VCaP (cell line): ENCODE measurements around the gene GRAP2.
A peak's percentile ranks its signal among the peaks of the same experiment; 100 is the strongest.

Source experiments
- H3K27ac ChIP-seq: fragments of 450-650 bp; 2 replicates; pipeline ENCODE4 v1.5.1; 2017
- TF ChIP-seq, protein P1 (sequence below): fragments of 450-650 bp; conservative IDR thresholded peaks from 2 replicates; pipeline ENCODE4 v1.5.1; 2017; ENCODE audit warnings: mild to moderate bottlenecking, moderate library complexity

The GRAP2 gene

DNA sequence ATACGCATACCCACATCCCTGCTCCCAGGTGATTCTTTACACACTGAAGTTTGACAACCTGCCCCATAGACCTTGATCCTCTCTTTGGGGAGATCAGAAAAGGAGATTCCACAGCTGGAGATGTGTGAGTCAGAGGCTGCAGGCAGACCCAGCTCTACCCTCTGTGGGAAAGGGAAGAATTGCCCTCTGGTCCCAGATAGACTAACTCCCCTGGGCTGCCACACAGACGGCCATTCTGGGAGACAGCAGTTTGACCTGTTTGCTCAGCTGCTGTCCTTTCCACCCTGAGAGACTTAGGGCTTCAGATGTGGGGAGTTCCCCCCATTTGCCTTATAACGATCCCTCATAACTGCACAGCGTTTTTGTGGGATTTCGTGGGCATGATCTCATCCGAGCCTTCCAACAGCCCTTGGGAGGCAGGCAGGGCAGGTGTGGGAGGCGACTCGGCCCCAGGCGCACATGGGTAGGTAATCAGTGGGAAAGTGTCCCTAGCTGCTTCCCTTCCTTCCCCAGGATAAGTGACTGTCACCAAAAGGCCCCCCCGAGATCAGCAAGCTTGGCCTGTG, 107.9 kb downstream of the GRAP2 start:
- H3K27ac ChIP-seq, result no peak overlapping the region
- TF ChIP-seq, protein P1, sequence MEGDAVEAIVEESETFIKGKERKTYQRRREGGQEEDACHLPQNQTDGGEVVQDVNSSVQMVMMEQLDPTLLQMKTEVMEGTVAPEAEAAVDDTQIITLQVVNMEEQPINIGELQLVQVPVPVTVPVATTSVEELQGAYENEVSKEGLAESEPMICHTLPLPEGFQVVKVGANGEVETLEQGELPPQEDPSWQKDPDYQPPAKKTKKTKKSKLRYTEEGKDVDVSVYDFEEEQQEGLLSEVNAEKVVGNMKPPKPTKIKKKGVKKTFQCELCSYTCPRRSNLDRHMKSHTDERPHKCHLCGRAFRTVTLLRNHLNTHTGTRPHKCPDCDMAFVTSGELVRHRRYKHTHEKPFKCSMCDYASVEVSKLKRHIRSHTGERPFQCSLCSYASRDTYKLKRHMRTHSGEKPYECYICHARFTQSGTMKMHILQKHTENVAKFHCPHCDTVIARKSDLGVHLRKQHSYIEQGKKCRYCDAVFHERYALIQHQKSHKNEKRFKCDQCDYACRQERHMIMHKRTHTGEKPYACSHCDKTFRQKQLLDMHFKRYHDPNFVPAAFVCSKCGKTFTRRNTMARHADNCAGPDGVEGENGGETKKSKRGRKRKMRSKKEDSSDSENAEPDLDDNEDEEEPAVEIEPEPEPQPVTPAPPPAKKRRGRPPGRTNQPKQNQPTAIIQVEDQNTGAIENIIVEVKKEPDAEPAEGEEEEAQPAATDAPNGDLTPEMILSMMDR, result no peak

DNA sequence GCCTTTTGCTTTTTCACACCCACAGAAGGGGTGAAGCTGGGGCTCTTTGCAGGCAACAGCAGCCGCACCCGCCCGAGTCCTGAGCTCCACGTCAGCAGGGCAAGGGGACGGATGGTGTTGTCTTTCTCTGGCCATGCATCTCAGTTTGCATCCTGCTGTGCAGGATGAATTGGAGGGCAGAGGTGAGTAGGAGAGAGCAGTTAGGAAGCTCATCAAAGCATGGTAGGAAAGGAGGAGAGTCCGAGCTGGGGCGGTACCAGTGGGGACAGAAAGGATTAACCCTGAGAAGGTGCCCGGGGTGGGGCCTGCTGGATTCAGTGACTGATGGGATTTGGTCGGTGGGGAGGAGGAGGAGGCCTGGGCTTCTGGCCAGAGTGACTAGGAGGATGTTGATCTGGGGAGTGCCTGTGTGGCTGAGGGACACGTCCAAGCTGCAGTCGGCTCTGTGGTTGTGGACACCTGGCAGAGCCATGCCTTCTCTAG, 108.4 kb downstream of the GRAP2 start:
- TF ChIP-seq, protein P1, result no peak
- no peak overlapping the region for H3K27ac ChIP-seq

DNA sequence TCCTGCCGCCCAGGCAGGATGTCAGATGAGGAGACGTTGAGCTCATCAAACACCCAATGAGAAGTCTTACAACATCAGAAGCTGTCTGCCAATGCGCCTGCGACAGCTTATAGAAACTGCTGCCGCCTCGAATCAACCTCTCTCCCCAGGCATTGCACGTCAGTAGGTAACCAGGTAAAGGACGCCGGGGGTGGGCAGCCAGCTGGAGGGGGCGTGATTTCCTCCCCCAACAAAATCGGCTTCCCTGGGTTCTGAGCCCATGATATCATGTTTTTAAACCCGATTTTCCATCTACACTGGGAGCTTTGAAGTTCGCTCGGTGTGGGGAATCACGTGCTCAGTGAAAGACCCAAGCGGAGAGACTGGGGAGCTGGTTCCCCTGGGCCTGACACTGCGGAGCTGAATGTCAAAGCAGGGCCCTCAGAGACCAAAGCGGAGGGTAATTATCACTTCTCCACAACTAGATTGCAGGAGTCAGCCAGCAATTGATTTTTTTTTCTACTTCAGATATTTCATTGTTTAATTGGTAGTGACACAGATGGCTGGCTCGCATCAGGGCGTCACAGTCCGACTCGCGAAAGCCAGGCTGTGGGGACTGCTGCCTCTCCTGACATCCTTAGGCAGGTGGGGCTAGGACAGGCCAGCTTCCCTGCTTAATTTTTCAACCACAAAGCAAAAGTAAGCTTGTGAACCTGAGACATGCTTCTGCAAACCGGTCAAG, 109.2 kb downstream of the GRAP2 start:
- H3K27ac ChIP-seq, result no peak overlapping the region
- TF ChIP-seq, protein P1, result no peak

DNA sequence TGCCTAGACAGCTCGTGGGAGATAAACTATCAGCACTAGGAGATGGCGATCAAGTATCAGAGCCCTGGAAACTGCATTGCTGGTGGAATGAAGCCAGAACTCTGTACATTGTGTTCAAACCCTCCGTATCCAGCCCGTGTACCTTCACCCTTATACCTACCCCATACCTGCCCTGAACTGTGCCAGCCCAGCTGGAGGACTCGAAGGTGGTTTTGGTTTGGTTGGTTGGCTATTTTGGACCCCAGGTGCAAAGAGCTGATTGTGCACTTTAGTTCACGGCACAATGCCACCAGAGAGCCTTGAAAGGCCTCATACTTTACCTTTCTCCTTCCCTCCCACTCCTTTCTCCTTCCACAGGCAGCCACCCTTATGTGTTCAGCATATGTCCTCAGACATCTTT, 109.9 kb downstream of the GRAP2 start:
- H3K27ac ChIP-seq, result no peak overlapping the region
- TF ChIP-seq, protein P1, result no peak

DNA sequence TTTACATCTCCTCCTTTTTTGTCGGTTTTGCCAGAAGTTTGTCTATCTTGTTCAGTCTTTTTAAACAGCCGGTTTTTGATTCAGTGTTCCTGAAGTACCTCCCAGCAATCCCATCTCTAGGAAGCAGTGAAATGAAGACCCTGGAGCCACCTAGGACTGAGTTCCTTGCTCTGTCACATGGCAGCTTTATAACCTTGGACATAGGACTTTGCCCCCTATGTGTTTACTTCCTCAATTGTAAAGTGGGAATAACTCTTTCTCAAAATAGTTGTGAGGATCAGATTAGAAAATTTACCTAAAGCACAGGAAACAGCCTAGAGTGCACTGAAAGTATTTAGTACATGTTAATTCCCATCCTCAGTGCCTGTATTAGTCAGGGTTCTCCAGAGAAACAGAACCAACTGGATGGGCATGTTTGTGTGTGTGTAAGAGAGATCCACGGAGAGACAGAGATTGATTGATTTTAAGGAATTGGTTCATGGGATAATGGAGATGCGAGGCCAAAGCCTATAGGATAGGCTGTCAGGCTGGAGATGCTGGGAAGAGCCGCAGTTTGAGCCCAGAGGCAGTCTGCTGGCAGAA, 113.9 kb downstream of the GRAP2 start:
- H3K27ac ChIP-seq, result peak overlapping the region; percentile 77
- TF ChIP-seq, protein P1, result no peak

DNA sequence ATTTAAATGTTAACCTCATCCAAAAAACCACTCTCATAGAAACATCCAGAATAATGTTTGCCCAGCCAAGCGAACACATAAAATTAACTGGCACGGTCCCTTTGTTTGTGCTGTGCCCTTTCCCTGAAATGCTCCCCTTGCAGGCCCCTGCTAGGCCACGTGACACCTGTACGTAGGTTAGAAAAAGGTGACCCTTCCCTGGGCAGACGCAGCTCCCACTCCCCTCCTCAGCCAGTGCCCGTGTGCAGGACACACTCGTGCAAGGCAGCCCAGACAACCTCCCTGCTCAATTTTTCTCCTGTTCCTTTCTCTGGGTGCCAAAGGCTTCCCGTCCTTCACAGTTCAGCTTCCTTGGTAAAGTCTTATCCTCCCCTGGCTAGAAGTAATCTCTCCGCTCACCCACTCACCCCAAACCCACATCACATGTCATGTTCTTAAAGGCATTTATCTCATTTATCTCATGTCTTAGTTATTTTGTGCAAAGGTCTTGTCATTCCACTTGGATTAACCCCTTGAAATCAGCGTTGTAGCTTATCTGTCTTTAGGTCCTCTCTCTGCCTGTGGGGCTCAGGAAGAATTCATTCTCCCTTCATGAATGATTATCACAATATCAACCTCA, 114.6 kb downstream of the GRAP2 start:
- peak overlapping the region; percentile 77 for H3K27ac ChIP-seq
- TF ChIP-seq, protein P1, result no peak

DNA sequence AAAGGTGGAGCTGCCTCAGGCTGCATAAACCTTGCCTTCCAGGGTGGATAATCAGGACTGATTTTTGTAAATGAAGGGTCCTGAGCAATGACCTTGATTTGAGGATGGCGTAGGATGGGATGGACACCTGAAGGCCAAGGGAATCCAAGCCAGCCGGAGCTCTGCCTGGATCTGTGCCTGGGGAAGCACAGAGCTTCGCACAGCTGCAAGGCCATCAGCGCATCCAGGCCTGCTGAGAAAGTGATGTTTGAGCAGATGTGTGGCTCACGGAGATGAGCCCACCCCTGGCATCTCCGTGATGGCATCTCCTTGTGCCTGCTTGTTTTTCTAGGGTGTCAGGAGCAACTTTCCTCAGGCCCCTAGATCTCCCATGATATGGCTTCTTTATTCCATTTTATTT, 117.2 kb downstream of the GRAP2 start:
- no peak overlapping the region for H3K27ac ChIP-seq
- TF ChIP-seq, protein P1, result no peak
